SK-N-SH (cell line): Measurements from ENCODE around the gene RAB3IL1.

Experiments
- CHD2 ChIP-seq: fragments of 150-350 bp; IDR thresholded peaks from 2 replicates; pipeline ENCODE4 v1.6.1; 2018; ENCODE audit warnings: low read length; ENCODE audit not compliant: partially characterized antibody
- RAD21 ChIP-seq: IDR thresholded peaks from 2 replicates; pipeline ENCODE4 v1.6.1; 2012; ENCODE audit warnings: mild to moderate bottlenecking, low read length
- SIN3A ChIP-seq: IDR thresholded peaks from 2 replicates; pipeline ENCODE4 v1.6.1; 2012; ENCODE audit warnings: low read depth, mild to moderate bottlenecking, low read length, moderate library complexity, borderline replicate concordance
- YY1 ChIP-seq: IDR thresholded peaks from 2 replicates; pipeline ENCODE4 v1.4.0; 2012; ENCODE audit warnings: low read depth, mild to moderate bottlenecking
- TF ChIP-seq, protein P1 (sequence below): fragments of 200-600 bp; sonication (generic); IDR thresholded peaks from 2 replicates; pipeline ENCODE4 v1.6.1; 2017; ENCODE audit warnings: antibody characterized with exemption, mild to moderate bottlenecking, moderate library complexity

DNA sequence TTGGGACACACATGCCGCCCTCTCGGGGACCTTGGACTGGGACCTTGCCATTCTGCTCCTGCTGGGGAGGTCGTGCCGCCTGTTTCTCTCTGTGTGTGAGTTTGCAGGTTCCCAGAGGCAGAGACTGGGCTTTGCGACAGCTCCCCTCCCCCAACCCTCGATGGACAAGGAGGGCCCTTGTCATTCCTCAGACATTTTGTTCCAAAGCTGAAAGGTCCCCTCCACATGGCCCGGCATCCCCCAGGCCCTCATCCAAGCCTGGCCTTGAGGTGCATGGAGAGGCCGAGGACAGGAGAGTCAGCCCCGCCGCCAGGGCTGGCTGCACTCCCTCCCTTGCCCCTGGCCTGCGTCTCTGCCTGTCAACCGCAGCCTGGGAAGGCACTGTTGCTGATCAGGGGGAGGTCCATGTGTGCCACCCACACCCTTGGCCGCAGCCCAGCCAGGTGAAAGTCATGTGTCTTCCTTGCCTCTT, 63.6 kb downstream of the RAB3IL1 start:
- TF ChIP-seq, protein P1, sequence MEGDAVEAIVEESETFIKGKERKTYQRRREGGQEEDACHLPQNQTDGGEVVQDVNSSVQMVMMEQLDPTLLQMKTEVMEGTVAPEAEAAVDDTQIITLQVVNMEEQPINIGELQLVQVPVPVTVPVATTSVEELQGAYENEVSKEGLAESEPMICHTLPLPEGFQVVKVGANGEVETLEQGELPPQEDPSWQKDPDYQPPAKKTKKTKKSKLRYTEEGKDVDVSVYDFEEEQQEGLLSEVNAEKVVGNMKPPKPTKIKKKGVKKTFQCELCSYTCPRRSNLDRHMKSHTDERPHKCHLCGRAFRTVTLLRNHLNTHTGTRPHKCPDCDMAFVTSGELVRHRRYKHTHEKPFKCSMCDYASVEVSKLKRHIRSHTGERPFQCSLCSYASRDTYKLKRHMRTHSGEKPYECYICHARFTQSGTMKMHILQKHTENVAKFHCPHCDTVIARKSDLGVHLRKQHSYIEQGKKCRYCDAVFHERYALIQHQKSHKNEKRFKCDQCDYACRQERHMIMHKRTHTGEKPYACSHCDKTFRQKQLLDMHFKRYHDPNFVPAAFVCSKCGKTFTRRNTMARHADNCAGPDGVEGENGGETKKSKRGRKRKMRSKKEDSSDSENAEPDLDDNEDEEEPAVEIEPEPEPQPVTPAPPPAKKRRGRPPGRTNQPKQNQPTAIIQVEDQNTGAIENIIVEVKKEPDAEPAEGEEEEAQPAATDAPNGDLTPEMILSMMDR, result no peak
- TF ChIP-seq CHD2, result no peak
- no peak for TF ChIP-seq RAD21
- TF ChIP-seq YY1, result no peak
- TF ChIP-seq SIN3A, result no peak
